Retinal pigment epithelial cell (primary cell): Measurements from ENCODE around the gene FTCD.

Experiments used
- DNase-seq: peaks from one replicate; pipeline ENCODE4 v3.0.0-alpha.2; 2010; ENCODE audit warnings: low read depth
- H3K4me3 ChIP-seq: 2 replicates; pipeline ENCODE4 v1.5.1; 2011; ENCODE audit warnings: mild to moderate bottlenecking, low read length, control low read depth, moderate library complexity
- TF ChIP-seq, protein P1 (sequence below): conservative IDR thresholded peaks from 2 replicates; pipeline ENCODE4 v1.5.1; 2011; ENCODE audit warnings: low read depth, low read length, control low read depth, inconsistent platforms

The FTCD gene

DNA sequence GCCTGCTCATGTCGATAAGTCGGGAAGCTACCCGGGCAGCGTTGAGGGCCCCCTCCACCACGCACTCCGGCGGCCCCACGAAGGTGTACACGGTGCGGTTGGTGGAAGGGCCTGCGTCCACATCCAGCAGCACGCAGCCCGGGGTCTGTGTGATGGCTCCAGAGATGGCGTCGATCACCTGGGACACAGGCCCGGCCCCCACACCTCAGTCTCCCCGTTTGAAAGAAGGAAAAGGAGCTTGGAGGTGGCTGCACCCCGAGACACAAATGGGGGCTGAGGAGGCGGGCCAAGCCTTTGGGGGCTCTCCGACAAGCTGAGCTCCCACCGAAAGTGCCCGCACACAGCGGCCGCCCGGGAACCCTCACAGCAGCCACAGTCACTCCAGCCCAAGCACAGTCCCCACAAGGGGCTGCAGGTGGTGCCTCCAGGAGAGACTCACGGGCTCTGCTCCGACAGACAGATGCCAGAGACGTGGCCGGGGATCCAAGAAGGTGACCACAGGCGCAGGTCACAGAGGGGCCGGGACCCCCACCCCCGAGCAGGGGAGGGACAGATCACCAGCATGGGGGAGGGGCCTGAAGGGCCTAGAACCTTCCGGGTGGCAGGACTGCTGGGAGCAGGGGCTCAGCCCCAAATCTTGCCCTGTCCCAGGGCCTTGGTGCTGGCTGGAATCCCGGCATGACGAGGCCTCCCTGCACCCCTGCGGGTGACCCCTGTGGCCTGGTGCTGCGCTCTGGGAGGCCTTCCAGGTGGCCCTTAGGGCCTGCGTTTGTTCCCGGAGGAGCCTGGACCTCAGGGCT lies 1.0 kb downstream of the FTCD start:
- no peak for DNase-seq

DNA sequence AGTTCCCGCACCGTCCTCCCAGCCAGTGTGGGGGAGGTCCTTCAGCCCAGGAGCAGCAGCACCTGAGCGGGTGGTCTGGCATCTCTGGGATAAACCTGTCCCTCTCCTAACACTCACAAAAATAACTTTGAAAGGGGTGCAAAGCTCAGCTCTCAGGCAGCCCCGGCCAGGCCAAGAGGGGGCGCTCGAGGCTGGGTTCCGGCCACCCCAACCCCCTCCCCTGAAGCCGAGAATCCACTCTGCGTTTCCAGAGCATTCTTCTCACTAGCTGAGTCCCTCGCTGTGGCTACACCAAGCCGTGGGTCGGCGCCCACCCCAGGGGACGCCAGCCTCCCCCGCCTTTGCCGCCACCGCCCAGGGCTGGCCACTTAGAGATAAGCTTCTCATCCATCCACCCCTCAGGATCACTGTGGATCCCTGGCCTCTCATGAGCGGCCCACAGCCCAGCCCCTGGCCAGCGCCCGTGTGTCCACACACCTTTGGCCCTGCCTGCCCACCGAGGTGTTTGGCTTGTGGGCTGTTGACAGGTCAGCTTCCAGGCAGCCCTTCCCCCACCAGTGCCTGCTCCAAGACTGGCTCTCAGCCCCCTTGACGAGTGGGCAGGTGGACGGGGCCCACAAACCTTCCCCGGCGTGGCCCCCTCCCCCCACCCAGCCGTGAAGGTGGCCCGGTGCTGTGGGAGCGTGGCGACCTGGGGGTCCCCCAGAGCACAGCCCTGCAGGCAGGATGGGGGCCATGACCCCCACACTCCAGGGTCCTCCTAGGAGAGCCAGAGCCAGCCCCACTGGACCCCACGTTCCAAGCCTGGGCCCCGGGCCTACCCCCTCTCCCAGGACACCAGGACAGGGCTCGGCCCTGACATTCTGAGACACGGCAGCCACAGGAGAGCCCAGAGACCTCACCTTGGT lies 1.9 kb downstream of the FTCD start:
- DNase-seq, result no peak
- peak overlapping the region; percentile 25 for H3K4me3 ChIP-seq
- TF ChIP-seq, protein P1, sequence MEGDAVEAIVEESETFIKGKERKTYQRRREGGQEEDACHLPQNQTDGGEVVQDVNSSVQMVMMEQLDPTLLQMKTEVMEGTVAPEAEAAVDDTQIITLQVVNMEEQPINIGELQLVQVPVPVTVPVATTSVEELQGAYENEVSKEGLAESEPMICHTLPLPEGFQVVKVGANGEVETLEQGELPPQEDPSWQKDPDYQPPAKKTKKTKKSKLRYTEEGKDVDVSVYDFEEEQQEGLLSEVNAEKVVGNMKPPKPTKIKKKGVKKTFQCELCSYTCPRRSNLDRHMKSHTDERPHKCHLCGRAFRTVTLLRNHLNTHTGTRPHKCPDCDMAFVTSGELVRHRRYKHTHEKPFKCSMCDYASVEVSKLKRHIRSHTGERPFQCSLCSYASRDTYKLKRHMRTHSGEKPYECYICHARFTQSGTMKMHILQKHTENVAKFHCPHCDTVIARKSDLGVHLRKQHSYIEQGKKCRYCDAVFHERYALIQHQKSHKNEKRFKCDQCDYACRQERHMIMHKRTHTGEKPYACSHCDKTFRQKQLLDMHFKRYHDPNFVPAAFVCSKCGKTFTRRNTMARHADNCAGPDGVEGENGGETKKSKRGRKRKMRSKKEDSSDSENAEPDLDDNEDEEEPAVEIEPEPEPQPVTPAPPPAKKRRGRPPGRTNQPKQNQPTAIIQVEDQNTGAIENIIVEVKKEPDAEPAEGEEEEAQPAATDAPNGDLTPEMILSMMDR, result peak; percentile 89

More for the DNA sequence above, 1.0 kb downstream of the FTCD start:
- H3K4me3 ChIP-seq, result no peak overlapping the region
- TF ChIP-seq, protein P1, result no peak

DNA sequence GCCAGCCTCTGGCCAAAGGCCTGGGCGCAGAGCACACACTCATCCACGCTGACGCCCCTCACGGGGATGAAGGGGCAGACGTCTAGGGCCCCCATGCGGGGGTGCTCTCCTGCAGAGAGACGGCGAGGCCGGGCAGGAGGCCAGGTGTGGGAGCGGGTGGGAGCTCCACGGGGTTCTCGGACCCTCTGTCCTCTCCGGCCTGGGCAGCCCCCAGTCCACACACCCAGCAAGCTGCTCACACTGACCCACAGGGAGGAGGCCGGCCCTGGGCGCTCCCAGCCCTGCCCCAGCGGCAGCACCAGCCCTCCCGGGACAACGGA lies 2.5 kb downstream of the FTCD start:
- H3K4me3 ChIP-seq, result peak overlapping the region; percentile 25
- TF ChIP-seq, protein P1, result no peak
- DNase-seq, result no peak

DNA sequence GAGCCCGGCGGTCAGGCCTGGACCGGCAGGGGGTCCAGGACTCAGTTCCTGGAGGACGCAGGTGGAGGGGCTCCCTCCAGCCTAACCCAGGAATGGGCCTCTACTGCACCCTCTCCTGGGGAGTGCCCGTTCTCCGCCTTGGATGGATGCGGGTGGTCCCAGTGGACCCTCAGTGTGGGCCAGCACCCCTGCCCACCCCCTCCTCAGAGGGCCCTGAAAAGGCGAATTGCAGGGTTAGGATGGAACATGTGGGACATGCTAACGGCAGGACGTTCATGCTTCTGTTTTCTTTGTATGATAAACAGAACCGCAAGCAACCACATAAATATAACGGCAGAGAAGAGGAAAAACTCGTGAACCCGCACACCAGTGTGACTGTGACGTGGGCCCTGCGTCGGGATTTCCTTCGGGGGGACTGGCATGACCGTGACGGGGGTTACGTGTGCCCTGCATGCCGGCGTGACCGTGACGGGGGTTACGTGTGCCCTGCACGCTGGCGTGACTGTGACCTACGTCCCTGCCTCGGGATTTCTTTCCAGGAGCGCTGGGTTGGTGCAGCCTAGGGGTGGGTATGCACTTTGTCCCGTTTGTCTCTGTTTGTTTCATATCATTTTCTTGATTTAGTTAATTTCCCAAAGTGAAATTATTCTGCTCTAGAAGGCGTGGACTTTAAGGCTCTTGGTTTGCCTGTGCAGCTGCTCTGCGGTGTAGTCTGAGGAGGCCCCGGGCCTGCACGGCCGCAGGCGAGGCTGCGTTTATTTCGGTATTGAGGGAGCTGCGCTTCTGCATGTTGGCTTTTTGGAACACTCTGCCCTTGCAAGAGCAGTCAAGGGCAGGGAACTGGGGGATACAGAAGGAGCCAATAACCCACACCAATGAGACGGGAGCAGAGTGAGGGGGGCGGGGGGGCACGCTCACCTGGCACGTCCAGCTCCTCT lies 3.1 kb downstream of the FTCD start:
- H3K4me3 ChIP-seq, result no peak overlapping the region

DNA sequence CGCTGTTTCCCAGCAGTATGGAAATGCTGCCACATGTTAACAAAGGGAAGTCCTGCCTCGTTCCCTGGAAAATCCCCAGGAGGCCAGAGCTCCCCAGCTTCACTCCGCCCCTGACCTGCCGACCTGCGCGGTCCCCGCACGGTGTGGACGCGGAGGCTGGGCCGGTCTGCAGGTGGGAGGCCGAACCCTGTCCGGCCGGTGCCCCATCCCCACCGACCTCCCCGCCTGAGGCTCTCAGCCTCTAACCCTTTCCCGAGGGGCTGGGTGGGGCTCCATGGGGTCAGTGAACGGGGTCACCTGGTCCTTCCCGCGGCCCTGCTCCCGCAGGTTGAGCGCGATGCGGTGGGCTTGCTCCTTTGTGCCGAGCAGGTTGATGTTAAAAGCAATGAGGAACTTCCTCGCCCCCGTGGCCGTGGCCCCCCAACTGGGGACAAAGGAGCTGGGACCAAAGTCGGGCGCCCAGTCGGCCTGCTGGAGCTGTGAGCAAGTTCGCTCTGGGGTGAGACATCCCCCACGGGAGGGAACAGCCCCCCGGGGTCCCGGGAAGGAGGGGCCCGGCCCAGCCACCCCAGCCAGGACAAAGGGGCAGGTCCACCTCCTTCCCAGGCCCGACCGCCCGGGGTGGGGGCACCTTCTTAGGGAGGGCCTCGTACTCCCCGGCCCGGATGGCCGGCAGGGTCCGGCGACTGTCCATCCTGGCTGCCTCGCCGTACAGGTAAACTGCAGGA lies 4.0 kb downstream of the FTCD start:
- TF ChIP-seq, protein P1, result no peak
- H3K4me3 ChIP-seq, result no peak overlapping the region
- DNase-seq, result no peak

More for the DNA sequence above, 3.1 kb downstream of the FTCD start:
- no peak for DNase-seq
- TF ChIP-seq, protein P1, result no peak

DNA sequence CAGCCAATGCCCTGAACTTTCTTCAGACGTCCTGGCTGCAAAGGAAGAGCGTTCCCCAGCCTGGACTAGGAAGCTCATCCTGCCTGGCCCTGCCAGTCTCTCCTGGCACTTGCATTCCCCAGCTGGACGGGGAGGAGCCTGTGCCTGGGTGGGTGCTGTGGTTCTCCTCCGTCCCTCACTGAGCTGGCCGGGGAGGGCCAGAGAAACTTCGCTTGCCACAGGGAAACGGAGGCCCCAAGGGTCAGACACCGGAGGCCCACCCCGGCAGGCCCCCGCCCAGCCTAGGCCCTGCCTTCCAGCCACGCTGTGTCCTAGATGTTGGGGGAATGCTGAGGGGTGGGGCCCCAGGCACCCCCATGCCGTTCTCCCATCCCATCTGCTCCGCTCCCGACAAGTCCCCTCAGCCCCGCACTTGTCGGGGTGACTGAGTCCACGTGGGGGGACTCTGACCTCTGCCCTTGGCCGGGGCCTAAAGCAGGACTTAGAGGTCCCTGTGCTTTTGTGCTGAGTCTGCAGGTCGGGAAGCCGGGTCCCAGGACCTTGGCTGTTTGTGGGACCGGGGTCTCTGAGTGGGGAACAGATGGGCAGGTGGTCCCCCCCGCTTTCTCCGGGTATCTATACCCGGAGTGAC lies 4.8 kb downstream of the FTCD start:
- no peak overlapping the region for H3K4me3 ChIP-seq
- TF ChIP-seq, protein P1, result no peak
- DNase-seq, result no peak
